Sigmoid colon (tissue), 4 donors: Measurements from ENCODE around the gene ITPR1.

Source experiments
- EP300 ChIP-seq, 4 donors: sonication (generic); formaldehyde crosslinking; IDR thresholded peaks; one replicate each; pipeline ENCODE4 v1.6.1; 2017; ENCODE audit warnings: antibody characterized with exemption in 4 of 4
- POLR2A ChIP-seq, 2 donors: fragments of 450-650 bp; IDR thresholded peaks; one replicate each; pipeline ENCODE4 v1.6.1; 2016; ENCODE audit warnings: antibody characterized with exemption in 2 of 2, mild to moderate bottlenecking in 2 of 2, moderate library complexity in 2 of 2
- POLR2AphosphoS5 ChIP-seq, 4 donors: sonication (generic); formaldehyde crosslinking; IDR thresholded peaks; one replicate each; pipeline ENCODE4 v1.6.1; 2017; ENCODE audit warnings: antibody characterized with exemption in 4 of 4
- TF ChIP-seq, protein P1 (sequence below), 4 experiments: fragments of 450-650 bp in 3 of 4; fragments of 200-600 bp in 1 of 4; IDR thresholded peaks; one replicate each; pipeline ENCODE4 v1.5.1; 2016 to 2019; ENCODE audit warnings: antibody characterized with exemption in 4 of 4, mild to moderate bottlenecking in 3 of 4, moderate library complexity in 2 of 4

GRCh38 chr3:4756057-4756775 lies 263.1 kb downstream of the ITPR1 start:
- TF ChIP-seq, protein P1, sequence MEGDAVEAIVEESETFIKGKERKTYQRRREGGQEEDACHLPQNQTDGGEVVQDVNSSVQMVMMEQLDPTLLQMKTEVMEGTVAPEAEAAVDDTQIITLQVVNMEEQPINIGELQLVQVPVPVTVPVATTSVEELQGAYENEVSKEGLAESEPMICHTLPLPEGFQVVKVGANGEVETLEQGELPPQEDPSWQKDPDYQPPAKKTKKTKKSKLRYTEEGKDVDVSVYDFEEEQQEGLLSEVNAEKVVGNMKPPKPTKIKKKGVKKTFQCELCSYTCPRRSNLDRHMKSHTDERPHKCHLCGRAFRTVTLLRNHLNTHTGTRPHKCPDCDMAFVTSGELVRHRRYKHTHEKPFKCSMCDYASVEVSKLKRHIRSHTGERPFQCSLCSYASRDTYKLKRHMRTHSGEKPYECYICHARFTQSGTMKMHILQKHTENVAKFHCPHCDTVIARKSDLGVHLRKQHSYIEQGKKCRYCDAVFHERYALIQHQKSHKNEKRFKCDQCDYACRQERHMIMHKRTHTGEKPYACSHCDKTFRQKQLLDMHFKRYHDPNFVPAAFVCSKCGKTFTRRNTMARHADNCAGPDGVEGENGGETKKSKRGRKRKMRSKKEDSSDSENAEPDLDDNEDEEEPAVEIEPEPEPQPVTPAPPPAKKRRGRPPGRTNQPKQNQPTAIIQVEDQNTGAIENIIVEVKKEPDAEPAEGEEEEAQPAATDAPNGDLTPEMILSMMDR (IDR thresholded peaks at IDR 0.05): no peak
- TF ChIP-seq POLR2AphosphoS5 (IDR thresholded peaks at IDR 0.05) (no peak), POLR2A (IDR thresholded peaks at IDR 0.05) (no peak), EP300 (IDR thresholded peaks at IDR 0.05) (no peak)
